Measurements from ENCODE around the gene CLCA4.

DNA sequence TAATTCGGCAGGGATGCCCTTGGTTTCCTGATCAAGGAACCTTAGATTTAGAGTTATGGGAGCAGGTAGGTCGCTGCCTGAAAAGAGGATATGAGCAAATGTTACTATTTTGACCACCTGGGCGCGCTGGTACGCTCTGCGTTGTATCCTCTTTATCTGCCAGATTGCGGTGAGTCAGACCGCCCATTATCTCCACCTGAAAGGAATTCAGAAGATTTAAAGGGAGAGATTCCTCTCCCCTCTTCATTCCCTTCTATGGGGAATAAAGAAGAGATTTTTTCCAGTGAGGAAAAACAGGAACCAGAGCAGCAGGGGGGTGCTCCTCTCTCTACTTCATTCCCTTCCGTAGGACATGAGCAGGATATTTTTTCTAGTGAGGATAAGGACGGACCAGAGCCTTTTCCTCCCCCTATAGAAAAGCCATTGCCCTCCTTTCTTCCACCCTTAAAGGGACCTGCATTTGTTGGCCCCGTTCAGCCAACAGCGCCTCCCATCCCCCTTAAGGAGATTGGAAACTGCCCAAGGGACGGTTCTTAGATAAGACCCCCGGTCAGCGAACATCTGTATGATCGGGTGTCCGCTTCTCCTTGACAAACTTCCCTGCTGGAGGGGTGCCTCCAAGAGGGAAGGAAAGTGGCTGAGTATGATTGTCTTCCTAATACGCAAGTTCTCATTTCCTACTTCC, 44.0 kb upstream of the CLCA4 start:
- TF ChIP-seq, protein P1, sequence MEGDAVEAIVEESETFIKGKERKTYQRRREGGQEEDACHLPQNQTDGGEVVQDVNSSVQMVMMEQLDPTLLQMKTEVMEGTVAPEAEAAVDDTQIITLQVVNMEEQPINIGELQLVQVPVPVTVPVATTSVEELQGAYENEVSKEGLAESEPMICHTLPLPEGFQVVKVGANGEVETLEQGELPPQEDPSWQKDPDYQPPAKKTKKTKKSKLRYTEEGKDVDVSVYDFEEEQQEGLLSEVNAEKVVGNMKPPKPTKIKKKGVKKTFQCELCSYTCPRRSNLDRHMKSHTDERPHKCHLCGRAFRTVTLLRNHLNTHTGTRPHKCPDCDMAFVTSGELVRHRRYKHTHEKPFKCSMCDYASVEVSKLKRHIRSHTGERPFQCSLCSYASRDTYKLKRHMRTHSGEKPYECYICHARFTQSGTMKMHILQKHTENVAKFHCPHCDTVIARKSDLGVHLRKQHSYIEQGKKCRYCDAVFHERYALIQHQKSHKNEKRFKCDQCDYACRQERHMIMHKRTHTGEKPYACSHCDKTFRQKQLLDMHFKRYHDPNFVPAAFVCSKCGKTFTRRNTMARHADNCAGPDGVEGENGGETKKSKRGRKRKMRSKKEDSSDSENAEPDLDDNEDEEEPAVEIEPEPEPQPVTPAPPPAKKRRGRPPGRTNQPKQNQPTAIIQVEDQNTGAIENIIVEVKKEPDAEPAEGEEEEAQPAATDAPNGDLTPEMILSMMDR (IDR thresholded peaks at IDR 0.05; ENCODE audit: low read depth, low read length), result no peak
- TF ChIP-seq EZH2phosphoT487 (IDR thresholded peaks at IDR 0.05; ENCODE audit: low read depth), result no peak

Data from OCI-LY3 (cell line).